Ovary (tissue), 3 donors: ENCODE measurements around the gene DNAH8.

Experiments
- POLR2A ChIP-seq: fragments of 450-650 bp; IDR thresholded peaks from one replicate; pipeline ENCODE4 v1.6.1; 2017; ENCODE audit warnings: antibody characterized with exemption, mild to moderate bottlenecking, moderate library complexity
- TF ChIP-seq, protein P1 (sequence below), 3 donors: fragments of 450-650 bp in 2 of 3; fragments of 200-600 bp in 1 of 3; IDR thresholded peaks; one replicate each; pipeline versions ENCODE4 v1.5.1 to v1.8.0; 2016 to 2022; ENCODE audit warnings: antibody characterized with exemption in 3 of 3, mild to moderate bottlenecking in 1 of 3
- donor health status: DM: no; HTN: no; CAD: no.

DNA sequence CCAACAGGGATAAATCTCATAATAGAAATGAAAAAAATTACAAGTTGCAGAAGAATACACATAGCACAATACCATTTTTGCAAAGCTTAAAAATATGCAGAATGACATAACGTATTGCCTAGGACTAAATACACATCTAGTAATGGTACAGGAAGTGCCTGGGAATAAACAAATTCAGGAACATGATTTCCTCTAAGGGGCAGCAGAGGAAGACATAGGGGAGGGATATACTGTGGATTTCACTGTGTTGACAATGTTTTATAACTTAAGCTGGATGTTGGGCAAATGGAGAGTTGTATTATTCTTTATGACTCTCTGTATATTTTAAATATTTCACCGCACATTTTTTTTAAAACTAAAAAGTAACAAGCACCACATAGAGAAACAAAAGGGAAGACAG, 6.6 kb upstream of the DNAH8 start:
- TF ChIP-seq, protein P1, sequence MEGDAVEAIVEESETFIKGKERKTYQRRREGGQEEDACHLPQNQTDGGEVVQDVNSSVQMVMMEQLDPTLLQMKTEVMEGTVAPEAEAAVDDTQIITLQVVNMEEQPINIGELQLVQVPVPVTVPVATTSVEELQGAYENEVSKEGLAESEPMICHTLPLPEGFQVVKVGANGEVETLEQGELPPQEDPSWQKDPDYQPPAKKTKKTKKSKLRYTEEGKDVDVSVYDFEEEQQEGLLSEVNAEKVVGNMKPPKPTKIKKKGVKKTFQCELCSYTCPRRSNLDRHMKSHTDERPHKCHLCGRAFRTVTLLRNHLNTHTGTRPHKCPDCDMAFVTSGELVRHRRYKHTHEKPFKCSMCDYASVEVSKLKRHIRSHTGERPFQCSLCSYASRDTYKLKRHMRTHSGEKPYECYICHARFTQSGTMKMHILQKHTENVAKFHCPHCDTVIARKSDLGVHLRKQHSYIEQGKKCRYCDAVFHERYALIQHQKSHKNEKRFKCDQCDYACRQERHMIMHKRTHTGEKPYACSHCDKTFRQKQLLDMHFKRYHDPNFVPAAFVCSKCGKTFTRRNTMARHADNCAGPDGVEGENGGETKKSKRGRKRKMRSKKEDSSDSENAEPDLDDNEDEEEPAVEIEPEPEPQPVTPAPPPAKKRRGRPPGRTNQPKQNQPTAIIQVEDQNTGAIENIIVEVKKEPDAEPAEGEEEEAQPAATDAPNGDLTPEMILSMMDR (IDR thresholded peaks at IDR 0.05), result no peak
- TF ChIP-seq POLR2A, result no peak
